ENCODE data around the gene ECPAS. TPM values are rescaled to one million over a fixed set of nuclear protein-coding genes. Genes with fewer than 3 reads are reported as not detected.

ECPAS gene
- total RNA-seq, 1 experiment from 2014 or later: 49.9 TPM

DNA sequence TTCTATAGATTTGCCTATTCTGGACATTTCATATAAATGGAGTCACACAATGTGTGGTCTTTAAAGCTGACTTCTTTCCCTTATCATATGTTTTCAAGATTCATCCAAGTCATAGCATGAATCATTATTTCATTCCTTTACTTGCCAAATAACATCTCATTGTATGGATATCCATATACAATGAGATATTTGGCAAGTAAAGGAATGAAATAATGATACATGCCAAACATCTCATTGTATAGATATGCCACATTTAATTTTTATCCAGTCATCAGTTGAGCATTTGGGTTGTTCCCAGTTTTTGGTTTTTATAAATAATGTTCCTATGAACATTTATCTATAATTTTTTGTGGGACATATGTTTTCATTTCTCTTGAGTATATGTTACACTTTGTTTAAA is 133.6 kb downstream of the ECPAS start:
- no peak for DNase-seq (ENCODE audit: low spot score)

DNA sequence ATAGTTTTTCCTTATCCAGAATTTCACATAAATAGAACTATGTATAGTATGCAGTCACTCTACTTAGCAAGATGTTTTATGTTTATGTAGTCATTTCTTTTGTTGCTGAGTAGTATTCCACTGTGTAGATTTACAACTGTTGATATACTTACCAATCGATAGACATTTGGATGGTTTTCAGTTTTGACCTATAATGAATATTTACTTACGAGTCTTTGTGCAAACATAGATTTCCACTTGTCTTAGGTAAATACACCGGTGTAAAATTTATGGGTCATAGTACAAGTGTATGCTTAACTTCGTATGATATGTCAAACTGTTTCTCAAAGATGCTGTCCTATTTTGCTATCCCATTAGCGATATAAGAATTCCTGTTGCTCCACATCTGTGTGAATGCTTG is 134.4 kb downstream of the ECPAS start:
- DNase-seq (ENCODE audit: low spot score): no peak

DNA sequence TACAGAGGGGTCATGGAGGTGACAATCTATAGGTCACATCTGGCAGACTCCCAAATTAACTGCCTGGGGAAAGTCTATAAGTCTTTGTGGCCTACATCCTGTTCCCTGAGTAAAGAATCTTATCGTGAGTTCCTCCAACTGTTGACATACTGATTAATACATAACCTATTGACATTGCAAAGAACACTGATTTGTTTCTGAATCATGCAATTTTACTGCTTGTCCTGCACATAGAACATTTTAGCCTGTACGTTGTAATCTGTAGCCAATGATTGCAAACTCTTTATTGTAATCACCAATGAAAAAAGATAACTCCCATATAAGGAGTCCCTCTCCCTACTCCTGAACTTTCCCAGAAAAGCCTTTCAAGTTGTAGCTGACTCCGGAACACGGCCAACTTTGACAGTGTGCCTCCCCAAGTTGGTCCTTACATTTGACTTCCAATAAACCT is 135.3 kb downstream of the ECPAS start:
- no peak for DNase-seq (ENCODE audit: low spot score)

GRCh38 chr9:111334318-111334863 is 149.8 kb downstream of the ECPAS start:
- DNase-seq (ENCODE audit: low spot score): peak; percentile 55

GRCh38 chr9:111330124-111330523 is 154.1 kb downstream of the ECPAS start, which contains the start of gene OR2K2:
TSS of gene OR2K2 (minus strand) at chr9:111330224. CDS start at chr9:111328433, 1,791 bp downstream.
- no peak for DNase-seq (ENCODE audit: low spot score)

DNA sequence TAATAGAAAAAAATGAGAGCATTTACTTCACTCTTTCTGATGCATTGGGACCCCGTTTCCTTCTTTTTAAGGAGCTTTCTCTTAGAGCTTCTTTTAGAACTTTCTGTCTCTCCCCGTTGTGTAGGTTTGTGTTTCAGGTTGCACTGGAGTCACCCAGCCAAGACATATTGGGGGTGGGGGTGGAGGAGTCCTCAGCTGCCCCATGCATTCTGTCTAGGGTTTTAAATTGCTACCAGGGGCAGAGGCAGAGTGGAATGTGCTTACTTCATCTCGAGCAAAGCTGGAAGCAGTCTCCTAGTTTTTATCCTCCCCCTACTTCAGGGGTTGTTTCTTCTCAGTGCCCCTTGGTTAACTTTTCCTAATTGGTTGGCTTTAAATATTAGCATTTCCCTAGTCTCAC is 163.6 kb downstream of the ECPAS start:
- DNase-seq (ENCODE audit: low spot score): no peak

DNA sequence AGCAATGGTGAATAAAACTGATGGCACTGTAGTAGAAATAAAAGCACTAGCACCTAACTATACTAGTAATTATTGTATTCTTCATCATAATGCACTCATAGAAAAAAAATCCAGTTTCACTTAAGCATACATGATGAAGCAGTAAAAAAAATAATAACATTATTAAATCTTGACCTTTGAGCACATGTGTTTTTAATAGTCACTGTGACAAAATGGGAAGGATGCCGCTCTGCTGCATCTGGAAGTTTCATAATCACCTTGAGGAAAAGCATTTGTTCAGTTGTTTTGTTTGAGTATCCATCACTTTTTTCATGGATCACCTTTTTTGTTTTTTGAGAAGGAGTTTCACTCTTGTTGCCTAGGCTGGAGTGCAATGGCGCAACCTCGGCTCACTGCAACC is 167.4 kb downstream of the ECPAS start:
- DNase-seq (ENCODE audit: low spot score): no peak

Other genes with a start within 250 kb of the ECPAS start
- not detected in 2 replicates for gene OR2K2, start 154.2 kb downstream of the ECPAS start, total RNA-seq (2014; rRNA removed; shearing (Covaris generic))
- gene ZNF483, start 40.8 kb upstream of the ECPAS start, total RNA-seq (2014; rRNA removed; shearing (Covaris generic)): 0.53 and 0.77 TPM in 2 replicates
- gene PTGR1, start 115.3 kb upstream of the ECPAS start, total RNA-seq (2014; rRNA removed; shearing (Covaris generic)): 12.1 and 13.0 TPM in 2 replicates
- gene DNAJC25, start 147.0 kb upstream of the ECPAS start, total RNA-seq (2014; rRNA removed; shearing (Covaris generic)): 7.0 and 8.7 TPM in 2 replicates
- gene GNG10, start 177.2 kb upstream of the ECPAS start, total RNA-seq (2014; rRNA removed; shearing (Covaris generic)): 114 and 140 TPM in 2 replicates

Measured in A172 (cell line).